Fibroblast of lung (primary cell): ENCODE data around the gene GTPBP2. TPM values are rescaled to one million over a fixed set of nuclear protein-coding genes. Genes with fewer than 3 reads are reported as not detected.

Source experiments
- DNase-seq, 2 donors: peaks; one replicate each; pipeline versions ENCODE4 v3.0.0 to v3.0.0-alpha.2; 2010; ENCODE audit warnings: low read depth in 2 of 2
- H2AFZ ChIP-seq: 2 replicates; pipeline ENCODE4 v1.5.1; 2012; ENCODE audit warnings: low read length, control low read depth, inconsistent platforms
- H3K27ac ChIP-seq: 2 replicates; pipeline ENCODE4 v1.5.1; 2011; ENCODE audit warnings: low read length, control low read depth; ENCODE audit not compliant: insufficient read depth
- H3K27me3 ChIP-seq: 2 replicates; pipeline ENCODE4 v1.5.1; 2011; ENCODE audit warnings: mild to moderate bottlenecking, low read length; ENCODE audit not compliant: control insufficient read depth, insufficient read depth
- H3K36me3 ChIP-seq: 2 replicates; pipeline ENCODE4 v1.5.1; 2011; ENCODE audit warnings: low read length; ENCODE audit not compliant: control insufficient read depth, insufficient read depth
- H3K4me1 ChIP-seq: 2 replicates; pipeline ENCODE4 v1.5.1; 2011; ENCODE audit warnings: low read length; ENCODE audit not compliant: control insufficient read depth, insufficient read depth; ENCODE audit errors: extremely low read depth
- H3K4me2 ChIP-seq: 2 replicates; pipeline ENCODE4 v1.5.1; 2011; ENCODE audit warnings: low read length, control low read depth; ENCODE audit not compliant: insufficient read depth; ENCODE audit errors: extremely low read depth
- H3K4me3 ChIP-seq, 4 experiments: fragments of 200-600 bp in 1 of 4; sonication (generic) in 1 of 4; replicated peaks in 1 of 4; 2 replicates each; pipeline ENCODE4 v1.5.1; 2011 to 2016; ENCODE audit warnings: low read length in 4 of 4, low read depth in 3 of 4, mild to moderate bottlenecking in 3 of 4, control low read depth in 2 of 4, inconsistent platforms in 1 of 4, mixed read lengths in 1 of 4; ENCODE audit not compliant: insufficient read depth in 1 of 4; ENCODE audit errors: control extremely low read depth in 1 of 4
- H3K79me2 ChIP-seq: 2 replicates; pipeline ENCODE4 v1.5.1; 2012; ENCODE audit warnings: mild to moderate bottlenecking, low read length, inconsistent platforms; ENCODE audit not compliant: control insufficient read depth, insufficient read depth
- H3K9ac ChIP-seq: 2 replicates; pipeline ENCODE4 v1.5.1; 2011; ENCODE audit warnings: mild to moderate bottlenecking, low read length, control low read depth; ENCODE audit not compliant: insufficient read depth
- H3K9me3 ChIP-seq: 2 replicates; pipeline ENCODE4 v1.5.1; 2012; ENCODE audit warnings: low read depth, low read length; ENCODE audit not compliant: control insufficient read depth, insufficient read depth
- H4K20me1 ChIP-seq: 2 replicates; pipeline ENCODE4 v1.5.1; 2011; ENCODE audit warnings: low read length; ENCODE audit not compliant: control insufficient read depth, insufficient read depth; ENCODE audit errors: extremely low read depth
- EZH2 ChIP-seq: IDR thresholded peaks from 2 replicates; pipeline ENCODE4 v1.5.1; 2012; ENCODE audit warnings: low read length, control low read depth, mild to moderate bottlenecking; ENCODE audit errors: missing control alignments
- polyA plus RNA-seq, 2 donors: library from polyadenylated mRNA; depleted of rRNA in 1 of 2; stranded (reverse) in 1 of 2; unstranded in 1 of 2; fragments of >200 nt; gene quantifications; 2 replicates each; pipeline ENCODE4 v1.2.1, GENCODE V29; 2011 to 2012; ENCODE audit warnings: missing spikeins in 1 of 2
- total RNA-seq: library from RNA; depleted of rRNA; stranded (reverse); fragments of >200 nt; gene quantifications from 2 replicates; pipeline ENCODE4 v1.2.1, GENCODE V29; 2014
- TF ChIP-seq, protein P1 (sequence below), 2 donors: IDR thresholded peaks in 1 of 2; conservative IDR thresholded peaks in 1 of 2; 1 replicate in 1 of 2; 2 replicates in 1 of 2; pipeline ENCODE4 v1.5.1; 2011 to 2012; ENCODE audit warnings: low read length in 2 of 2, control low read depth in 1 of 2, inconsistent platforms in 1 of 2, low read depth in 1 of 2, mild to moderate bottlenecking in 1 of 2

GTPBP2 gene
- total and polyA plus RNA-seq, 2 donors (not counting 1 experiment from before 2014, with no cell fraction given), result 45.2 to 174 TPM

DNA sequence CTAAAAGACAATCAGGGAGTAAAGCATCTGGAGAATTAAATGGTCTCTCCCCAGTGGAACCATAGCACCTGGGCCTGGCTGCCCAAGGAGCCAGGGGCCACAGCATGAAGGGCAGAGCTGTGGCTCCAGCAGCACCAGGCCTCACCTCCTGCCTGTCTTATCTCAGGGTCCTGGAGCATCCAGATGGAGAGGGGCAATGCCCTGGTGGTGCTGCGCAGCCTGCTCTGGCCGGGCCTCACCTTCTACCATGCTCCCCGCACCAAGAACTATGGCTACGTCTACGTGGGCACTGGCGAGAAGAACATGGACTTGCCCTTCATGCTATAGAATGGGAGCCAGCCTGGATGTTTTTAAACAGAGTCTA lies 41.5 kb upstream of the GTPBP2 start:
- peaks cover 27% of the 10 kb centered on the region for H3K36me3 ChIP-seq
- H3K27ac ChIP-seq, result no peak overlapping the region
- H3K9me3 ChIP-seq, result no peaks in the 10 kb centered on the region
- H2AFZ ChIP-seq, result no peak overlapping the region
- no peak overlapping the region for H3K4me2 ChIP-seq
- H3K79me2 ChIP-seq, result no peaks in the 10 kb centered on the region
- no peak for DNase-seq
- H3K4me3 ChIP-seq, result no peak overlapping the region
- H3K27me3 ChIP-seq, result no peaks in the 10 kb centered on the region
- H4K20me1 ChIP-seq, result peaks cover 2% of the 10 kb centered on the region
- TF ChIP-seq, protein P1, sequence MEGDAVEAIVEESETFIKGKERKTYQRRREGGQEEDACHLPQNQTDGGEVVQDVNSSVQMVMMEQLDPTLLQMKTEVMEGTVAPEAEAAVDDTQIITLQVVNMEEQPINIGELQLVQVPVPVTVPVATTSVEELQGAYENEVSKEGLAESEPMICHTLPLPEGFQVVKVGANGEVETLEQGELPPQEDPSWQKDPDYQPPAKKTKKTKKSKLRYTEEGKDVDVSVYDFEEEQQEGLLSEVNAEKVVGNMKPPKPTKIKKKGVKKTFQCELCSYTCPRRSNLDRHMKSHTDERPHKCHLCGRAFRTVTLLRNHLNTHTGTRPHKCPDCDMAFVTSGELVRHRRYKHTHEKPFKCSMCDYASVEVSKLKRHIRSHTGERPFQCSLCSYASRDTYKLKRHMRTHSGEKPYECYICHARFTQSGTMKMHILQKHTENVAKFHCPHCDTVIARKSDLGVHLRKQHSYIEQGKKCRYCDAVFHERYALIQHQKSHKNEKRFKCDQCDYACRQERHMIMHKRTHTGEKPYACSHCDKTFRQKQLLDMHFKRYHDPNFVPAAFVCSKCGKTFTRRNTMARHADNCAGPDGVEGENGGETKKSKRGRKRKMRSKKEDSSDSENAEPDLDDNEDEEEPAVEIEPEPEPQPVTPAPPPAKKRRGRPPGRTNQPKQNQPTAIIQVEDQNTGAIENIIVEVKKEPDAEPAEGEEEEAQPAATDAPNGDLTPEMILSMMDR (conservative IDR thresholded peaks at IDR 0.05 in 1 of 2, IDR thresholded peaks at IDR 0.05 in 1 of 2; ENCODE audit: low read depth in 1 of 2, low read length in 2 of 2), result no peak
- TF ChIP-seq EZH2, result no peak
- H3K9ac ChIP-seq, result no peak overlapping the region
- H3K4me1 ChIP-seq, result peaks cover 14% of the 10 kb centered on the region

DNA sequence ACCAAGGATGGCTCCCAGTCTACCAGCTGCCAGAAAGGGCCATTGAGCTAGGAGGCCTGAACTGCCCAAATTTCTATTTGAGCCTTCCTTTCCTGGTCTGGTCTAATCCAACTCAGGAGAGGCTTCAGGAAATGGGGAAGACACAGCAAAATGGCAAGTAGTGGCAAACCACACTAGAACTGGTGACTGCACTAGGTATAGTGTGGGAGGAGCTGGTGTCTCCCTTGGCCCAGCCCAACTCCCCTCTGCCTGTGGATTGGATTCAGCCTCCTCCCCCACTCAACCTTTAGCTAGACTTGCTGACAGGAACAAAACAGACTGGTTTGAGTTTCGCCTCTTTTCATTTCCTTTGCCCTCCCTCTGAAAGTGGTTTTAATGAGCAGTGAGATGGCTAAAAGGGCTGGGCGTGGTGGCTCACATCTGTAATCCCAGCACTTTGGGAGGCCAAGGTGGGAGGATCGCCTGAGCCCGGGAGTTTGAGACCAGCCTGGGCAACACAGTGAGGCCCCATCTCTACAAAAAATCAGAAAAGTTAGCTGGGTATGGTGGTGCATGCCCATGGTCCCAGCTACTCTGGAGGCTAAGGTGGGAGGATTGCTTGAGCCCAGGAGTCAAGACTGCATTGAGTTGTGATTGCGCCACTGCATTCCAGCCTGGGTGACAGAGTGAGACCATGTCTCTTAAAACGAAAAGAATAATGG lies 41.0 kb upstream of the GTPBP2 start:
- no peaks in the 10 kb centered on the region for H3K9me3 ChIP-seq
- no peak for DNase-seq
- no peak overlapping the region for H3K9ac ChIP-seq
- peaks cover 14% of the 10 kb centered on the region for H3K4me1 ChIP-seq
- H4K20me1 ChIP-seq, result peaks cover 2% of the 10 kb centered on the region
- no peak overlapping the region for H2AFZ ChIP-seq
- no peak overlapping the region for H3K27ac ChIP-seq
- H3K4me2 ChIP-seq, result no peak overlapping the region
- no peaks in the 10 kb centered on the region for H3K27me3 ChIP-seq
- H3K79me2 ChIP-seq, result no peaks in the 10 kb centered on the region
- peaks cover 25% of the 10 kb centered on the region for H3K36me3 ChIP-seq
- no peak overlapping the region for H3K4me3 ChIP-seq
- TF ChIP-seq, protein P1 (conservative IDR thresholded peaks at IDR 0.05 in 1 of 2, IDR thresholded peaks at IDR 0.05 in 1 of 2; ENCODE audit: low read depth in 1 of 2, low read length in 2 of 2), result no peak
- no peak for TF ChIP-seq EZH2

DNA sequence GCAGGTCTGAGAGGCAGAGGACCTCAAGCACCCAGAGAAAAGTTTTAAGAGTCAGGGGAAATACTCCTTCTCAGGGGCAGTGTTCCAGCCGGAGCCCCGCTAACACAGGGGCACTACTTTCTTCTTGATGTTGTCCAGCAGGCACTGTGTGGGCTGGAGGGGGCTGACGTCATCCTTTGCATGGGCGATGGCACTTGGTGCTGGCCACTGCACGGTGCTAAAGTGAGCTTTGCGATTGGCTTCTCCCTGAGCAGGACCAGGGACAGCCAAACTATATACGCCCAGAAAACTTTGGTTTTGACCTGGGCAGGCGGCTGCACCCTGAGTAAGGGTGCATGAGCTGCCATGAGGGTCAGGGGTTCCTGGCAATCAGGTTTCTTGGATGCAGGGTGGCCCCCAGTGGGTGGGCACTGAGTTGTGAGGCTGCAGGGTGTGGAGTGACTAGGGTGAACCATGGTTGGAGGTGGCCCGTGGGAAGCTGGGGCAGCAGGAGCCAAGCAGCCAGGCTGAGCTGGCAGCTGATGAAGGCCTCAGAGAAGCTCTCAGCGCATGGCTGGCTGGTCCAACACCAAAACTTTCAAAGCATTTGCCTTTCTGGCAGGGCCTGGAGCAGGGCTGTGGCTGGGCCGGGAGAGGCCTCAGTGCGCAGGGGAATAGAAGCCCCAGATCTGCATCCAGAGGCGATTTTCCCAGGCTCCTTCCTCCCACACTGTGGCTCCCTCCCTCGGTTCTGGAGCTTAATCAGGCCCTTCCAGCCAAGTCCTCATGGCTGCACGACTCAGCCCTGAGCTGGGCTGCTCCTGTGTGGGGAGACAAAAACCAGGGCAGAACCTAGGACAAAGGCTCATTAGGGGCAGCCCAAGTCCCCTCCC lies 40.2 kb upstream of the GTPBP2 start:
- Histone ChIP-seq H3K27ac (no peak overlapping the region), H3K9me3 (no peaks in the 10 kb centered on the region), H3K79me2 (no peaks in the 10 kb centered on the region), H3K4me1 (peaks cover 14% of the 10 kb centered on the region), H4K20me1 (peaks cover 2% of the 10 kb centered on the region), H3K27me3 (no peaks in the 10 kb centered on the region), H3K9ac (no peak overlapping the region), H3K4me2 (peak overlapping the region; percentile 6), H3K4me3 (no peak overlapping the region), H2AFZ (no peak overlapping the region), H3K36me3 (peaks cover 22% of the 10 kb centered on the region)
- peak; percentile 49 to 74 for DNase-seq
- TF ChIP-seq EZH2, result no peak
- TF ChIP-seq, protein P1 (conservative IDR thresholded peaks at IDR 0.05 in 1 of 2, IDR thresholded peaks at IDR 0.05 in 1 of 2; ENCODE audit: low read depth in 1 of 2, low read length in 2 of 2), result no peak
